Measurements from ENCODE around the gene LGALS9.

GRCh38 chr17:27610304-27610677 is 20.7 kb upstream of the LGALS9 start:
- TF ChIP-seq CTCF (IDR thresholded peaks at IDR 0.05) (no peak), POLR2AphosphoS5 (IDR thresholded peaks at IDR 0.05; ENCODE audit: low read depth, low read length) (no peak)

All from Panc1 (cell line).